GM12875 (cell line): Measurements from ENCODE around the gene EYA2.

Source experiments
- H3K4me3 ChIP-seq: one replicate; pipeline ENCODE4 v1.5.1; 2011; ENCODE audit warnings: low read depth, low read length, control low read depth
- TF ChIP-seq, protein P1 (sequence below): IDR thresholded peaks from 2 replicates; pipeline ENCODE4 v1.5.1; 2011; ENCODE audit warnings: low read depth, mild to moderate bottlenecking, control low read depth, inconsistent platforms, low read length, moderate library complexity, borderline replicate concordance; ENCODE audit not compliant: insufficient read depth

Gene EYA2

DNA sequence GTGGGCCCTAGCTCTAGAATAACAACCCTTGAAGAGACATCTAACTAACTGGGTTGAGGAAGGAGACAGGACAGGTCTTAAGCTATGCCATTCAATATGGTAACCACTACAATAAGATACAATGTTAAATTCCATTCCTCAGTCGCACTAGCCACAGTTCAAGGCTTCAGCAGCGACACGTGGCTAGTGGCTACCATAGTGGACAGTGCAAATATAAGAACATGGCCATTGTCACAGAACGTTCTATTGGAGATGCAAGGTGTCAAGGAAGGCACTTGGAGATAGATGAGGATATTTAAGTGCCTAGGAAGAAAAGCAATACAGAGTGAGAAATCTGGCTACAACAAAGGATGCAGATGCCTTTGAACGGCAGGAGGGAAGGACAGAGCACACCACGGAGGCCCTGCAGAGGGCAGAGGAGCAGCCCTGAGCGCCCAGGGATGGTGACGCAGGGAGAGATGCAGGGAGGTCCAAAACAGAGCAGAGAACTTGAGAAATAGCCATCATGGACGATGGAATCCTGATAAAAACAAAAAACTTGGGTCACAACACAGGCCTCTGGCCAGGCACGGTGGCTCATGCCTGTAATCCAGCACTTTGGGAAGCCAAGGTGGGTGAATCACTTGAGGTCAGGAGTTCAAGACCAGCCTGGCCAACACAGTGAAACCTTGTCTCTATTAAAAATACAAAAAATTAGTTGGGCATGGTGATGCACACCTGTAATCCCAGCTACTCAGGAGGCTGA lies 321.2 kb downstream of the EYA2 start:
- TF ChIP-seq, protein P1, sequence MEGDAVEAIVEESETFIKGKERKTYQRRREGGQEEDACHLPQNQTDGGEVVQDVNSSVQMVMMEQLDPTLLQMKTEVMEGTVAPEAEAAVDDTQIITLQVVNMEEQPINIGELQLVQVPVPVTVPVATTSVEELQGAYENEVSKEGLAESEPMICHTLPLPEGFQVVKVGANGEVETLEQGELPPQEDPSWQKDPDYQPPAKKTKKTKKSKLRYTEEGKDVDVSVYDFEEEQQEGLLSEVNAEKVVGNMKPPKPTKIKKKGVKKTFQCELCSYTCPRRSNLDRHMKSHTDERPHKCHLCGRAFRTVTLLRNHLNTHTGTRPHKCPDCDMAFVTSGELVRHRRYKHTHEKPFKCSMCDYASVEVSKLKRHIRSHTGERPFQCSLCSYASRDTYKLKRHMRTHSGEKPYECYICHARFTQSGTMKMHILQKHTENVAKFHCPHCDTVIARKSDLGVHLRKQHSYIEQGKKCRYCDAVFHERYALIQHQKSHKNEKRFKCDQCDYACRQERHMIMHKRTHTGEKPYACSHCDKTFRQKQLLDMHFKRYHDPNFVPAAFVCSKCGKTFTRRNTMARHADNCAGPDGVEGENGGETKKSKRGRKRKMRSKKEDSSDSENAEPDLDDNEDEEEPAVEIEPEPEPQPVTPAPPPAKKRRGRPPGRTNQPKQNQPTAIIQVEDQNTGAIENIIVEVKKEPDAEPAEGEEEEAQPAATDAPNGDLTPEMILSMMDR = no peak
- no peak overlapping the region for H3K4me3 ChIP-seq

GRCh38 chr20:47216819-47217410 lies 322.3 kb downstream of the EYA2 start:
- TF ChIP-seq, protein P1 = no peak
- H3K4me3 ChIP-seq = no peak overlapping the region

GRCh38 chr20:47217482-47218446 lies 323.1 kb downstream of the EYA2 start:
- H3K4me3 ChIP-seq = no peak overlapping the region
- TF ChIP-seq, protein P1 = no peak

- H3K4me3 ChIP-seq = no peak overlapping the region
- TF ChIP-seq, protein P1 = peak; percentile 65
Measured at GRCh38 chr20:47220161-47220582, 325.5 kb downstream of the EYA2 start.

DNA sequence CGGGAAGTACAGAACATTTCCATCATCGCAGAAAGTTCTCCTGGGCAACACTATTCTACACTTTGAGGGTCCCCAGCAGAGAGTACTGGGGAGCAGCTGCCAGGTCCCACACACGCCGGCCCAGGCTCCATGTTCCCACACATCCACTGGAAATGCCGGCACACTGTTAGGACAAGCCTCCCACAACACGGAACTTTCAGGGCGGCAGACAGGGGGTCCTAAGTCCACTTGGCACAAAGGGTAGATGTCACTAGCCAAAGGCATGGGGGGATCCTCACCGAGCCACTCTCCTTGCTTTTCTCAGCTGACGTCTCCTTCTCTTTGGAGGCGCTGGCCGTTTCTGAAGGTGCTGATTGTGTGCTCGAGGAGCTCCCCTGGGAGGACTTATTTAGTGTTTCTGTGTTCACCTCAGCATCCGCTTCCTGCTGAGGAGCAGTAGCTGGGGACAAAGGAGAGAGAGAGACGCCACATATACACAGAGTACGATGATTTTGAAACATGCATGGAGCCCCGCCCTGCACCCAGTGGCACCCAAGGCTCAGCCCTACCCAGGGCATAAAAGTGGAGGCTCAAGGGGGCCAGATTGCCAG lies 326.5 kb downstream of the EYA2 start:
- no peak overlapping the region for H3K4me3 ChIP-seq
- TF ChIP-seq, protein P1 = no peak

DNA sequence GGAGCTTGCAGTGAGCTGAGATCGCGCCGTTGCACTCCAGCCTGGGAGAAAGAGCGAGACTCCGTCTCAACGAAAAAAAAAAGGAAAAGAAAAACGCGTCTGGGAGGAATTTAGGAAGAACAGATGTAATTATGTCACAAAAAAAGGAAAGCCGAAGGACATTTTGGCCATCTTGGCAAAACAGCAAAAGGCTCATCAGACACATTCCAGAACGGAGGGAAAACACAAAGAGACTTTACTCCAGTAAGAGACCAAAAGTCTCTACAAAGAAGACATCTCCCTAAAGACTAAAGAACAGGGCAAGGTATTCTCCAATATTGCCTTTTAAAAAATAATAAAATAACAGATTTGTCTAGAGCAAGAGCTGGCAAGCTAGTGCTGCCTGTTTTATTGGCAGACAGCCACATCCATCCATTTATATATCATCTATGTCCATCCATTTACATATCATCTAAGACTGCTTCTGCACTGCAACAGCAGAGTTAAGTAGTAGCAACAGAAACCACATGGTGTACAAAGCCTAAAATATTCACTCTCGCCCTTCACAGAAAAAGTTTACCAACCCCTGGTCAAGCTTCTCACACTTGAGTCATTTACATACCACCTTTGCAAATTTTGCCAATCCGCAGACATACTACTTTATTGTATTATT lies 328.0 kb downstream of the EYA2 start:
- TF ChIP-seq, protein P1 = no peak
- no peak overlapping the region for H3K4me3 ChIP-seq
